K562 (cell line): ENCODE data around the gene FNBP1. TPM values are rescaled to one million over a fixed set of nuclear protein-coding genes. Genes with fewer than 3 reads are reported as not detected.

Source experiments
- BMI1 ChIP-seq: fragments of 150-350 bp; IDR thresholded peaks from 2 replicates; pipeline ENCODE4 v1.6.1; 2014; ENCODE audit warnings: low read length
- E2F6 ChIP-seq, 2 experiments: IDR thresholded peaks; 2 replicates each; pipeline ENCODE4 v1.6.1; 2011; ENCODE audit warnings: borderline replicate concordance in 1 of 2, control low read depth in 1 of 2, low read depth in 1 of 2, low read length in 1 of 2, mild to moderate bottlenecking in 1 of 2, mixed read lengths in 1 of 2, moderate library complexity in 1 of 2; ENCODE audit not compliant: insufficient read depth in 1 of 2, insufficient read length in 1 of 2, poor library complexity in 1 of 2, severe bottlenecking in 1 of 2; ENCODE audit errors: extremely low read depth in 1 of 2
- LARP7 ChIP-seq: fragments of 450-650 bp; IDR thresholded peaks from 2 replicates; pipeline ENCODE4 v1.6.1; 2016
- NFIC ChIP-seq: fragments of 450-650 bp; IDR thresholded peaks from 2 replicates; pipeline ENCODE4 v1.6.1; 2017; ENCODE audit warnings: mild to moderate bottlenecking, inconsistent platforms
- NFYB ChIP-seq: IDR thresholded peaks from 2 replicates; pipeline ENCODE4 v1.6.1; 2011; ENCODE audit warnings: mild to moderate bottlenecking, moderate library complexity; ENCODE audit not compliant: insufficient read length; ENCODE audit errors: extremely low read depth
- PRMT5 ChIP-seq: sonication (generic); formaldehyde crosslinking; IDR thresholded peaks from 2 replicates; pipeline ENCODE4 v1.5.0; 2020; ENCODE audit warnings: missing genetic modification reagents
- SMAD3 ChIP-seq: fragments of 450-650 bp; formaldehyde crosslinking; conservative IDR thresholded peaks from 2 replicates; pipeline ENCODE4 v1.4.0; 2020; ENCODE audit warnings: mild to moderate bottlenecking
- STAG1 ChIP-seq: sonication (generic); formaldehyde crosslinking; IDR thresholded peaks from 2 replicates; pipeline ENCODE4 v1.5.0; 2020; ENCODE audit warnings: missing genetic modification reagents, borderline replicate concordance
- SUPT5H ChIP-seq: fragments of 450-650 bp; IDR thresholded peaks from 2 replicates; pipeline ENCODE4 v1.6.1; 2016
- TBL1XR1 ChIP-seq, 2 experiments: IDR thresholded peaks; 2 replicates each; pipeline ENCODE4 v1.6.1; 2012; ENCODE audit warnings: improper control_type of control experiment in 2 of 2, low read length in 2 of 2, mild to moderate bottlenecking in 1 of 2
- TBP ChIP-seq: optimal IDR thresholded peaks from 2 replicates; pipeline ENCODE3; 2011; ENCODE audit warnings: low read depth, low read length, improper control_type of control experiment
- TCFL5 ChIP-seq: fragments of 250-450 bp; sonication (Bioruptor Pico); conservative IDR thresholded peaks from 2 replicates; pipeline ENCODE4 v1.6.1; 2021; ENCODE audit warnings: mild to moderate bottlenecking, moderate library complexity, matching md5 sums
- XRCC3 ChIP-seq: fragments of 450-650 bp; IDR thresholded peaks from 2 replicates; pipeline ENCODE4 v1.6.1; 2017; ENCODE audit warnings: mild to moderate bottlenecking, moderate library complexity
- ZFPM2 ChIP-seq: fragments of 250-450 bp; sonication (Bioruptor Pico); IDR thresholded peaks from 2 replicates; pipeline ENCODE4 v1.5.1; 2022; ENCODE audit warnings: mild to moderate bottlenecking
- ZKSCAN1 ChIP-seq: fragments of 150-350 bp; IDR thresholded peaks from 2 replicates; pipeline ENCODE4 v1.6.1; 2016; ENCODE audit warnings: low read depth, low read length
- ZNF239 ChIP-seq: fragments of 250-450 bp; sonication (Bioruptor Pico); IDR thresholded peaks from 2 replicates; pipeline ENCODE4 v1.4.0; 2020; ENCODE audit warnings: mild to moderate bottlenecking
- ZNF354B ChIP-seq: fragments of 250-450 bp; sonication (Bioruptor Pico); IDR thresholded peaks from 2 replicates; pipeline ENCODE4 v1.4.0; 2020
- ZNF584 ChIP-seq: fragments of 200-800 bp; sonication (Bioruptor generic); IDR thresholded peaks from 2 replicates; pipeline ENCODE4 v1.6.1; 2016; ENCODE audit warnings: low read depth, mild to moderate bottlenecking, missing genetic modification characterization, missing compliant biosample characterization
- ZNF592 ChIP-seq: fragments of 450-650 bp; IDR thresholded peaks from 2 replicates; pipeline ENCODE4 v1.6.1; 2017; ENCODE audit warnings: antibody characterized with exemption, mild to moderate bottlenecking
- polyA plus RNA-seq, 8 experiments: library from polyadenylated mRNA; depleted of rRNA in 4 of 8; stranded (reverse) in 5 of 8; unstranded in 3 of 8; fragments of >200 nt; fragmentation: Nextera tagmentation in 2 of 8; fragmentation: Illumina TruSeq in 1 of 8; extraction: Ambion mirVana in 2 of 8; extraction: Trizol in 1 of 8; gene quantifications; 2 replicates each; pipeline versions ENCODE4 v1.2.1 to v1.2.3, GENCODE V29; 2011 to 2014; ENCODE audit warnings: inconsistent platforms in 1 of 8, missing spikeins in 1 of 8
- total RNA-seq, 7 experiments: library from RNA; depleted of rRNA in 6 of 7; stranded (reverse); fragments of >200 nt in 6 of 7; fragmentation: Illumina TruSeq in 2 of 7; extraction: Trizol in 2 of 7; gene quantifications; 2 replicates each; pipeline versions ENCODE4 v1.2.1 to v1.2.3, GENCODE V29; 2011 to 2021; ENCODE audit warnings: low replicate concordance in 1 of 7
- TF ChIP-seq, protein P1 (sequence below): sonication (generic); formaldehyde crosslinking; IDR thresholded peaks from 2 replicates; pipeline ENCODE4 v1.9.0; 2022; ENCODE audit warnings: mild to moderate bottlenecking, missing genetic modification reagents
- TF ChIP-seq, protein P2 (sequence below): fragments of 450-650 bp; formaldehyde crosslinking; IDR thresholded peaks from 2 replicates; pipeline ENCODE4 v1.4.0; 2022; ENCODE audit warnings: missing genetic modification characterization

Gene FNBP1
- total and polyA plus RNA-seq, 9 of the 15 experiments (the other 6 are each of a cell fraction or from before 2014, with no cell fraction given) = 1.8 to 14.9 (median 7.6) TPM

DNA sequence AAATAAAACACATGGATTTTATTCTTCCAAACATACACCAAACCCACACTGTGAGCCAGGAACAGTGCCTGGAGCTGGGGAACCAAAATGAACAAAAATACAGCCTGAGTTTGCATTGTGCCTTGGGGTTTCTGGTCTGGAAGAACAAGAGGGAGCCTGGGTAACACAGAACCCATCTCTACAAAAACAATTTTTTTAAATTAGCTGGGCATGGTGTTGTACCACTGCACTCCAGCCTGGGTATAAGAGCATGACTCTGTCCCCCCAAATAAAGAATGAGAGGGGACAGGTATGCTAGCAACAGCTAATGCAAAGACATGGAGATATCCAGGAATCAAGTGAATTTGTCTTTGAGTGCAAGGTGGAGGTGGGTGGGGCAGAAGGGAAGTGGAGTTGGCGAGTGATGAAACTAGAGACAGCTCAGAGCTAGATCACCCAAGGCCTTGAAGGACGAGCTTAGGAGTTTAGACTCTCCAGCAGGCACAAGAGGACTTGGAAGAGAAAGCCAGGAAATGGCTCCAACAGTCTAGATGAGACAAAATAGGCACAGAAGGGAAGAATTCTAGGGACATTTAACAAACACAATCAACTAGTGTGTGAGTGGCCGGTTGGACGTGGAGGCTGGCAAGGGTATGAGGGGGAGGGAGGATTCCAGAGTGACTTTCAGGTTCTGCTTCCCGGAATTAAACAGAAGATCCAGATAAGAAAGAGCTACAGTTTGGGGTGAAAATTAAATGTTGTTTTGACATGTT is 47.4 kb downstream of the FNBP1 start (continued):
- peak; percentile 83 for TF ChIP-seq ZNF592
- TF ChIP-seq TCFL5 (CRISPR knock-in tag) = no peak
- TF ChIP-seq E2F6 (IDR thresholded peaks at IDR 0.05; ENCODE audit: borderline replicate concordance in 1 of 2, extremely low read depth in 1 of 2, insufficient read depth in 1 of 2, insufficient read length in 1 of 2, low read depth in 1 of 2, low read length in 1 of 2, poor library complexity in 1 of 2, severe bottlenecking in 1 of 2) = no peak
- 0 out of 2 replicates have a peak, but pooled peaks have one; percentile 40 for TF ChIP-seq NFIC
- TF ChIP-seq TBL1XR1 (IDR thresholded peaks at IDR 0.05; ENCODE audit: low read length in 2 of 2) = no peak; a peak in 1 of 4 replicates
- TF ChIP-seq ZNF584 (CRISPR knock-in tag) = 0 out of 2 replicates have a peak, but pooled peaks have one; percentile 55
- no peak; the same call in 1 of the 2 replicates for TF ChIP-seq ZKSCAN1
- no peak for TF ChIP-seq ZNF354B (CRISPR knock-in tag)
- no peak for TF ChIP-seq STAG1 (CRISPR knock-in tag)
- TF ChIP-seq ZFPM2 = no peak
- TF ChIP-seq XRCC3 = no peak
- TF ChIP-seq BMI1 = no peak
- TF ChIP-seq, protein P1, sequence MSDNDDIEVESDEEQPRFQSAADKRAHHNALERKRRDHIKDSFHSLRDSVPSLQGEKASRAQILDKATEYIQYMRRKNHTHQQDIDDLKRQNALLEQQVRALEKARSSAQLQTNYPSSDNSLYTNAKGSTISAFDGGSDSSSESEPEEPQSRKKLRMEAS (CRISPR knock-in tag) = no peak
- TF ChIP-seq SMAD3 (CRISPR knock-in tag) = no peak
- no peak for TF ChIP-seq PRMT5 (CRISPR knock-in tag)
- peak; percentile 17 for TF ChIP-seq TBP
- TF ChIP-seq ZNF239 (CRISPR knock-in tag) = no peak
- peak; percentile 42; the same call in 1 of the 2 replicates for TF ChIP-seq SUPT5H
- TF ChIP-seq, protein P2, sequence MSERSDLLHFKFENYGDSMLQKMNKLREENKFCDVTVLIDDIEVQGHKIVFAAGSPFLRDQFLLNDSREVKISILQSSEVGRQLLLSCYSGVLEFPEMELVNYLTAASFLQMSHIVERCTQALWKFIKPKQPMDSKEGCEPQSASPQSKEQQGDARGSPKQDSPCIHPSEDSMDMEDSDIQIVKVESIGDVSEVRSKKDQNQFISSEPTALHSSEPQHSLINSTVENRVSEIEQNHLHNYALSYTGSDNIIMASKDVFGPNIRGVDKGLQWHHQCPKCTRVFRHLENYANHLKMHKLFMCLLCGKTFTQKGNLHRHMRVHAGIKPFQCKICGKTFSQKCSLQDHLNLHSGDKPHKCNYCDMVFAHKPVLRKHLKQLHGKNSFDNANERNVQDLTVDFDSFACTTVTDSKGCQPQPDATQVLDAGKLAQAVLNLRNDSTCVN (CRISPR knock-in tag) = no peak
- no peak for TF ChIP-seq LARP7
- no peak for TF ChIP-seq NFYB
